Activated CD4-positive, alpha-beta memory T cell treated with anti-CD3 and anti-CD28 coated beads, Interleukin-2, amount 10 ng/mL, durations not matched to agents 7 days and 5 days (primary cell): ENCODE data around the gene MTG1. TPM values are rescaled to one million over a fixed set of nuclear protein-coding genes. Genes with fewer than 3 reads are reported as not detected.

Experiments
- CTCF ChIA-PET: fragments of 350-600 bp; sonication (Branson Sonifier 250); formaldehyde crosslinking; loops from one replicate; lab custom pipeline; 2021; ENCODE audit warnings: antibody characterized with exemption, inconsistent platforms; lab: Charles Lee
- POLR2A ChIA-PET: fragments of 350-600 bp; sonication (Branson Sonifier 250); formaldehyde crosslinking; loops from one replicate; lab custom pipeline; 2021; ENCODE audit warnings: antibody characterized with exemption; lab: Charles Lee
- DNase-seq: peaks from one replicate; pipeline ENCODE4 v3.0.0-alpha.2; 2020
- H3K27ac Mint-ChIP-seq: one replicate; pipeline ENCODE4 v1.8.0; 2021; ENCODE audit warnings: mild to moderate bottlenecking, mixed read lengths
- H3K27me3 Mint-ChIP-seq: one replicate; pipeline ENCODE4 v1.8.0; 2021; ENCODE audit warnings: mixed read lengths
- H3K36me3 Mint-ChIP-seq: one replicate; pipeline ENCODE4 v1.8.0; 2021; ENCODE audit warnings: low read depth, mixed read lengths
- H3K4me1 Mint-ChIP-seq: one replicate; pipeline ENCODE4 v1.8.0; 2021; ENCODE audit warnings: mixed read lengths
- H3K4me3 Mint-ChIP-seq: one replicate; pipeline ENCODE4 v1.8.0; 2021; ENCODE audit warnings: mild to moderate bottlenecking, mixed read lengths
- H3K9me3 Mint-ChIP-seq: one replicate; pipeline ENCODE4 v1.8.0; 2021; ENCODE audit warnings: mixed read lengths
- total RNA-seq, 2 experiments: library from RNA; stranded (reverse); gene quantifications; one replicate each; pipeline ENCODE4 v1.2.3, GENCODE V29; 2021

MTG1 gene
- total RNA-seq, 2 experiments from 2014 or later: 41.7 to 42.2 TPM

DNA sequence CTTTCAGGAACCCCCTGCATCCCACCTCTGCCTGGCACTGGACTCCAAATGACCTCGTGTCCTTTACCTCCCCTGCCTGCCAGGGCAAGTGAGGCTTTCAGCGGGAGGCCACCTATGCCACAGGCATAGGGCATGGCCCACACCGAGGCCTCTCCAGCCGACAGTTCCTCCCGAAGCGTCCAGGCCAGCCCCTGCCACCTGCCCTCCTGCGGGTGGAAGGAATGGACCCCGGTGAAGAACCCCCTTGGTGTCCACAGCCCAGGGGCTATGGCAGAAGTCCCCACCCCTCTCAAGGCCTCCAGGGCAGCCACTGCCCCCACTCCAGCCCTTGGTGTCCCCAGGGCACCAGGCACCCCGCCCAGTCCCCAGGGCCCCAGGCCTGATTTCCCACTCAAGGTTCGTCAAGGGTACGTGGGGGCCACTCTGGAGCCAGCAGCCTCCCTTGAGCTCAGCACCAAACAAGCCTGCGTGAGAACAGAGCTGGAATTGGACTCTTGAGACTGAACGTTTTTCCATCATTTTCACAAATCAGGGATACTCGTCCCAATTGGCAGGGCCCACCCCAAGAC, 39.2 kb upstream of the MTG1 start:
- H3K4me3 Mint-ChIP-seq: no peak overlapping the region
- CTCF ChIA-PET: no interaction called here
- H3K9me3 Mint-ChIP-seq: no peaks in the 10 kb centered on the region
- POLR2A ChIA-PET: no interaction called here
- H3K27ac Mint-ChIP-seq: no peak overlapping the region
- no peaks in the 10 kb centered on the region for H3K36me3 Mint-ChIP-seq
- no peak for DNase-seq
- no peaks in the 10 kb centered on the region for H3K27me3 Mint-ChIP-seq
- H3K4me1 Mint-ChIP-seq: no peaks in the 10 kb centered on the region

DNA sequence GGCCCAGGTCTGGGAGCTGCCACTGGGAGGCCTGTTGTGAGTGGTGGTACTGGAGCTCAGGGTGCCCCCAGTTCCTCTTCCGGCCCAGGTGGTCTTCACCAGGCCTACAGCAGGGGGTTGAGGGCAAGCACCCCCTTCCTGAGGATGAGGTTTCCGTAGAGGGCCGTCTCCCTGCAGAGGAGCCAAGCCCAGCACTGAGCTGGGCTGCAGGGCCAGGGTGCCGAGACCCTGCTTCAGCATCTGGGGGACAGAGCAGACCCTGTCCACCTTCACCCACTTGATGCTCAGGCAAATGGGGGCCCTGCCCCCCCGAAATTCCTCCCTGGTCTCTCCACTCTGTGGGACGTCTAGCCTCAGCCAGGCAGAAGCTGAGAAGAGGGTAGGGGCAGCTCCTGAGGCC, 38.7 kb upstream of the MTG1 start:
- Mint-ChIP-seq H3K36me3 (no peaks in the 10 kb centered on the region), H3K27ac (no peak overlapping the region), H3K27me3 (no peaks in the 10 kb centered on the region), H3K4me1 (no peaks in the 10 kb centered on the region), H3K9me3 (no peaks in the 10 kb centered on the region), H3K4me3 (no peak overlapping the region)
- ChIA-PET POLR2A (interaction anchor here (0.9 kb wide), 1 partner anchor 87 kb away, joined by 3 read pairs; no protein-coding TSS in a partner anchor), CTCF (no interaction called here)
- no peak for DNase-seq

DNA sequence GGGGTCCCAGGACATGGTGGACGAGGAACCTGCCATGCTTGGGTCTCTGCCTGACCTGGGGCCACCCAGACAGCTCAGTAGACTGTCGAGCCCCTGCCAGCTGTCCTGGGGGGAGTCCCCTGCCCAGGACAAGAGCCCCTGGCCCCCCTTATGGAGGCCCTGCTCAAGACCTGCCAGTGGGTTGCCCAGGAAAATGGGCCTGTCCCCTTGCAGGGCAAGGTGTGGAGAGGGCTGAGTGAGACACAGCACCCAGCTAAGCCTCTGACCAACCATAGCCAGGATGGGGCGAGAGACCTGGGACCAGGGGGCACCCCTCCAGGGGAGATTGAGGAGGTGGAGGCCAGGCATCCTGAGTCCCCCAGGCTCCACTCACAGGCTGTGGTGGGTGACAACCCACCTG, 38.0 kb upstream of the MTG1 start:
- no peaks in the 10 kb centered on the region for H3K9me3 Mint-ChIP-seq
- CTCF ChIA-PET: no interaction called here
- H3K27ac Mint-ChIP-seq: no peak overlapping the region
- no peaks in the 10 kb centered on the region for H3K27me3 Mint-ChIP-seq
- H3K4me1 Mint-ChIP-seq: no peaks in the 10 kb centered on the region
- DNase-seq: no peak
- POLR2A ChIA-PET: interaction anchor here (0.9 to 3.6 kb wide), 2 partner anchors 17 to 86 kb away, joined by 3 to 12 read pairs; partner anchors contain the start of gene ECHS1
- peak overlapping the region; percentile 51 for H3K4me3 Mint-ChIP-seq
- H3K36me3 Mint-ChIP-seq: no peaks in the 10 kb centered on the region

DNA sequence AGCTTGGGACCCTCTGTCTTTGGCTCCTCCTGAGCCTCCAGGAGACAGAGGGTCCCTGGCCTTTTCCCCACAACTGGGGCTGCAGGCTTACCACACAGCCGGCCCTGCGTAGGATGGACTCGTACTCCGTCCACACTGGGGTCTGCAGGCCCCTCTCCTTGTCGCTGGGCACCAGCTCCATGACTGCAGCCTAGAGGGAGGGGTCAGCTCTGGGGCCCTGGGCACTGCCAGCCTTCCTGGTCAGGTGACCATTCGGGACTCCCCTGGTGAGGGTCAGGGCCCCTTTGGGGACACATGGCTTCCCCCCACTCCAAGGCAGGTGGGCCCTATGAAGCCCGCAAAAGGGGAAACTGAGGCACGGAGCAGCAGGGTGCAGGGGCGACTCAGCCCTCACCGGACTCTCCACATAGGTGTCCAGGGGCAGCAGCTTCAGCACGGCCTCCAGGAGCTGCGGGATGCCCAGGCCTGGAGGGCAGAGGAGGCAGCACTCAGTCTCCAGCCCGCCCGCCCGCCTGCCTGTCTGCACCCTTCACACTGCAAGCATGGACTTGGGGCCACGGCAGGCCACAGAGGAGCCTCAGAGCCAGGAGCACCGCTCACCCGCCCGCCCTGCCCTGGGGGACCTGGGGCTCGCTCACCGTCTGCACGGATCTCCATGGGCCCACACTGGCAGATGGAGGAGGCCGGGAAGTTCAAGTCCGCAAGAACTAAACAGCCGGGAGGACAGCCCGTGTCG, 37.2 kb upstream of the MTG1 start:
- no peak for DNase-seq
- Mint-ChIP-seq H3K4me1 (no peaks in the 10 kb centered on the region), H3K27me3 (no peaks in the 10 kb centered on the region), H3K4me3 (peak overlapping the region; percentile 69), H3K9me3 (no peaks in the 10 kb centered on the region), H3K36me3 (no peaks in the 10 kb centered on the region), H3K27ac (no peak overlapping the region)
- ChIA-PET POLR2A (interaction anchor here (0.8 to 3.6 kb wide), 5 partner anchors 17 to 45 kb away, joined by 3 to 12 read pairs (median 4); partner anchors contain the start of genes CALY, ECHS1 and PAOX), CTCF (no interaction called here)

DNA sequence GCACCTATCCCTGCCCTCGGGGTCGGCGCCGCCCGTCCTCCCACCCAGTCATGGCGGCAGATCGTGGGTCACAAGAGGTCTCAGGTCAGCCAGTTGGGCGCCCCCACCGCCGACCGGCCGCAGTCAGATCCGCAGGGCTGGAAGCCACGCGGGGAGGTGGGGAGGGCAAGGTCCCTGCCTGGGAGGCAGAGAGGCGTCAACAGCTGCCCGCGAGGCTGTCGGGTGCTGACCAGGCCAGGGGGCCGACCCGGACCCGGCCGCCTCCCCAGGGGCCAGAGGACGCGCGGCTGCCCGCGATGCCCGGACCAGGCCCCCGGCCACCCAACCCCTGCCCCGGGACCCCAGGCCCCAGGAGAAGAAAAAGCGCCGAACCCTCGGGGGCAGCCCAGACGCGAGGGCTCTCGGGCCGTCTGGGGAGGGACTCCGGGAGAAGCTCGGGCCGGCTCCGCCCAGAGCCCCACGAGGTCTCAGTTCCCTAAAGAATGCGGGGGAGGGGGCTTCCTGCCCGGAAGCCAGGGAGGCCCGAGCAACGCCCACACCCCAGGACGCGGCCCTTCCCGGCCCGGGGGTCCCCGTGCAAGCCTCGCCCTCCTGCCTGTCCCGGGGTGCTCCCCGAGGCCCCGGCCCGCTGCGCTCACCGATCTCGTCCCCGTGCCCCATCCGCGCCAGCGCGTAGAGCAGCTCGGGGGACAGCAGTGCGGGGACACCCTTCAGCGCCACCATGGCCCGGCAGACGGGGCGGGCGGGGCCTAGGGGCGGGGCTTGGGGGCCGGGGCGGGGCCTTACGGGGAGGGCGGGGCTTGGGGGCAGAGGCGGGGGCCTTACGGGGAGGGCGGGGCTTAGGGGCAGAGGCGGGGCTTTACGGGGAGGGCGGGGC, 36.4 kb upstream of the MTG1 start, which contains the start of gene FUOM:
FUOM (minus strand) TSS at position 735 of the 877 bp plus-strand sequence; CDS start at position 723, 12 bp downstream.
- CTCF ChIA-PET: interaction anchor here (1.0 kb wide), 1 partner anchor 28 kb away, joined by 3 read pairs; no protein-coding TSS in a partner anchor

DNA sequence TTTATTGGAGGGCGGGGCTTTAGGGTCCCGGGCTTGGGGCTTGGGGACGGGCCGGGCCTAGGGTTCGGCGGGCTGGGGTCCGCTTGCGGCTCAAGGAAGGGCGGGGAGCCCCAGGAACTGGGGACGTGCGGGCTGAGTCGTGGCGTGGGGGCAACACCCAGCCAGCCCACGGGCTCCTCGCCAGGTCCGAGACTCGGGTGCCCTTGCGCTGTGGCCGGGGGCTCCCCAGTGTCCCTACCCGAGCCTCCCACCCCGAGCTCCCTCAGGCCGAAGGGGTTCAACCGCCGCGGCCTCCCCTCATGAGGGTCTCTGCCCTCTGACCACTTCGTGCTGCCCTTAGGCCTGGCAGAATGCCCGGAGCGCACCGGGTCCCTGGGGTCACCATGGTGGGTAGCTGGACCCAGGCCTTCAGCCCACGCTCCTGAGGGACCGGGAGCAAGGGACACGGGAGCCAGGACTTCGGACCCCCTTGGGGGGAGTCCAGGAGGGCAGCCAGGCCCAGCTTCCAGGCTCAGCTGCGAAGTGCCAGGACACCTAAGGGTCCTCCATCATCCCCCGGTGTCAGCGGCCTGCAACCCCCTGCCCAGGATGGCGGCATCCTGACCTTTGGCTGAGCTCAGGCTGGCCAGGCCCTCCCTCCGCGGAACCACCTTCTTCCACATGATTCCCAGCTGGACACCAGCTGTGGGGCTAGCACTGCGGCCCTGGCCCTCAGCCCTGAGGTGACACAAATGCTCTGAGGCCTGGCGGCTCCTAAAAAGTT, 35.6 kb upstream of the MTG1 start:
- no peak for DNase-seq
- Mint-ChIP-seq H3K36me3 (no peaks in the 10 kb centered on the region), H3K4me3 (no peak overlapping the region)

More for the DNA sequence above, 36.4 kb upstream of the MTG1 start, which contains the start of gene FUOM:
- POLR2A ChIA-PET: interaction anchor here (0.8 to 3.6 kb wide), 5 partner anchors 16 to 44 kb away, joined by 3 to 12 read pairs (median 4); partner anchors contain the start of genes CALY, ECHS1 and PAOX
- DNase-seq: peak; percentile 71
- Mint-ChIP-seq H3K4me3 (peak within 1 kb of the TSS; percentile 69), H3K9me3 (no peaks in the 10 kb centered on the region), H3K36me3 (no peaks in the 10 kb centered on the region), H3K27me3 (no peaks in the 10 kb centered on the region), H3K27ac (no peak within 1 kb of the TSS), H3K4me1 (no peaks in the 10 kb centered on the region)

DNA sequence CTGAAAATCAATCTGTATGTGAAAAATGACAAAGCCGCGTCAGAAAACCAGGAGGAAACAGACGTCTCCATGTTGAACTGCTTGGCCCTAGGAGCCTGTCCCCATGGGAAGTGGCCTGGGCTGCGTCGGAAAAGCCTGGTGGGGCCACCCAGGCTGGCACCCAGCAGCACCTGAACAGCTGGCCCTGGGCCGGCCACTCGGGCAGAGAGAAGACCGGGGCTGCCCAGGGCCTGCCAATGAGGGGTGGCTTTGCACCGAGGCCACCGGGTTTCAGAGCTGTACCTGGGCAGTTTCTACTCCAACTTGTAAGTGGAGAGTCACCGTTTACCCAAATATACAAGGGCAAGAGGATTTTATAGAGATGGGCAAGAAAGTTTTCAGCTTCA, 35.0 kb upstream of the MTG1 start:
- no peaks in the 10 kb centered on the region for H3K9me3 Mint-ChIP-seq
- H3K27ac Mint-ChIP-seq: no peak overlapping the region
- POLR2A ChIA-PET: interaction anchor here (1.2 to 3.6 kb wide), 2 partner anchors 14 to 31 kb away, joined by 3 to 12 read pairs; partner anchors contain the start of gene ECHS1
- H3K36me3 Mint-ChIP-seq: no peaks in the 10 kb centered on the region
- H3K4me3 Mint-ChIP-seq: no peak overlapping the region
- CTCF ChIA-PET: interaction anchor here (0.7 to 1.0 kb wide), 2 partner anchors 29 to 66 kb away, joined by 3 to 4 read pairs; no protein-coding TSS in a partner anchor
- no peaks in the 10 kb centered on the region for H3K27me3 Mint-ChIP-seq
- DNase-seq: no peak
- no peaks in the 10 kb centered on the region for H3K4me1 Mint-ChIP-seq

More for the DNA sequence above, 35.6 kb upstream of the MTG1 start:
- no peaks in the 10 kb centered on the region for H3K9me3 Mint-ChIP-seq
- ChIA-PET CTCF (interaction anchor here (1.0 kb wide), 2 partner anchors 29 kb away, joined by 3 to 4 read pairs; no protein-coding TSS in a partner anchor), POLR2A (interaction anchor here (1.2 to 3.6 kb wide), 4 partner anchors 15 to 32 kb away, joined by 3 to 12 read pairs (median 6); partner anchors contain the start of genes ECHS1 and PAOX)
- no peaks in the 10 kb centered on the region for H3K27me3 Mint-ChIP-seq
- H3K27ac Mint-ChIP-seq: no peak overlapping the region
- H3K4me1 Mint-ChIP-seq: no peaks in the 10 kb centered on the region

DNA sequence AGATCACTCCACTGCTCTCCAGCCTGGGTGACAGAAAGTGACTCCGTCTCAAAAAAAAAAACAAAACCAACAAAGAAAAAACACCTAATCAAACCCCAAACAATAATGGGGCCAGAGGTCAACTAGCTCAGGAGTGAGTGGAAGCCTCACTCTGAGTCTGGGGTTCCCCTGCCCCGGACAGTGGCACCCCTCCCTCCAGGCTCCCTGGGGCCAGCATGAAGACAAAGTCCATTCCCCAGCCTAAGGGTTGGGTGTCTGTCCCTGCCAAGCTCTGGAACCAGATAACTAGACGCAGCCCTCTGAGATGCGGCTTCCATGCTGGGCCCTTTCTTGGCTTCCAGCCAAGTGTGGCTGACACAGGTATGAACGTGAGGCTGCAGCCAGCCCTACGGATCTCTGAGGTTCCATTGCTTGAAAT, 34.4 kb upstream of the MTG1 start:
- CTCF ChIA-PET: interaction anchor here (0.7 to 1.0 kb wide), 2 partner anchors 30 to 66 kb away, joined by 3 to 4 read pairs; no protein-coding TSS in a partner anchor
- POLR2A ChIA-PET: interaction anchor here (1.2 kb wide), 1 partner anchor 31 kb away, joined by 3 read pairs; no protein-coding TSS in a partner anchor
- H3K9me3 Mint-ChIP-seq: no peaks in the 10 kb centered on the region
- DNase-seq: no peak
- no peak overlapping the region for H3K27ac Mint-ChIP-seq
- H3K4me1 Mint-ChIP-seq: no peaks in the 10 kb centered on the region
- no peak overlapping the region for H3K4me3 Mint-ChIP-seq
- no peaks in the 10 kb centered on the region for H3K36me3 Mint-ChIP-seq
- H3K27me3 Mint-ChIP-seq: no peaks in the 10 kb centered on the region

DNA sequence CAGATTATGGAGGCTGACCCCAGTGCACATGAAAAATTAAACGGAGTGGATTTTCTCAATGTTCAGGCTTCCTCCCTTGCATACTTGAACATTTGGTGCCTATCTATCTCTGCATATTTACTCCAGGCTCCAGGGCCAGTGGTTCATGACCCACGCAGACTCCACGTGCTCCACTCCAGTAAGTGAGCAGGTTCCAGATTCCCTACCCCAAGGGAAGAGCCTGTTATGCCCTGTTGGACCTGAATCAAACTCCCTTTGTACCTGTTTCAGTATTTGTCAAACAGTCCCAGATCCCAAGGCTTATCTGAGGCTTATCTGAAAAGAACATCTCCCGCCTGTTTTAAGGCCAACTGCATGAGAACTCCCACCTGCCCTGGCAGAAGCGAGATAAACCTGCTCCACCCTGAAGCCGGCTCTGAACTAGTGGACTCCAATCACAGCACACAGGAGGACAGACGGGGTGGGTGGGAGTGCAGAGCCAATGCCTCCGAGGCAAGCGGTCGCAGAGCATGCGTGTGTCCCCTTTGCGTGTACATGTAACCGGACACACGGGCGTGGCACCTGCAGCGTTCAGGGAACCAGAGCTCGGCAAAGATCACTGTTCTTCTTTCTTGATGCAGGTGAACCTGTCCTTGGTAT, 33.9 kb upstream of the MTG1 start:
- no peaks in the 10 kb centered on the region for H3K36me3 Mint-ChIP-seq
- H3K27ac Mint-ChIP-seq: no peak overlapping the region
- no peak for DNase-seq
- H3K4me3 Mint-ChIP-seq: no peak overlapping the region
- CTCF ChIA-PET: interaction anchor here (0.9 kb wide), 1 partner anchor 30 kb away, joined by 4 read pairs; no protein-coding TSS in a partner anchor
- no peaks in the 10 kb centered on the region for H3K27me3 Mint-ChIP-seq
- POLR2A ChIA-PET: interaction anchor here (1.9 kb wide), 1 partner anchor 13 kb away, joined by 5 read pairs; the partner anchor contains the start of gene ECHS1
- H3K4me1 Mint-ChIP-seq: no peaks in the 10 kb centered on the region
- no peaks in the 10 kb centered on the region for H3K9me3 Mint-ChIP-seq

DNA sequence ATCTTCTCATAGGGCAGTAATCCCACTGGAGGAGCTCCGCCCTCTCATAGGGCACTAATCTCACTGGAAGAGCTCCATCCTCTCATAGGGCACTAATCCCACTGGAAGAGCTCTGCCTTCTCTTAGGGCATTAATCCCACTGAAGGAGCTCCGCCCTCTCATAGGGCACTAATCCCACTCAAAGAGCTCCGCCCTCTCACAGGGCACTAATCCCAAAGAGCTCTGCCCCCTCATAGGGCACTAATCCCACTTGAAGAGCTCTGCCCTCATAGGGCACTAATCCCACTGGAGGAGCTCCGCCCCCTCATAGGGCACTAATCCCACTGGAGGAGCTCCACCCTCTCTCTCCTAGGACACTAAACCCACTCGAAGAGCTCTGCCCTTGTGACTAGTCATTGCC, 32.7 kb upstream of the MTG1 start:
- H3K4me1 Mint-ChIP-seq: no peaks in the 10 kb centered on the region
- CTCF ChIA-PET: interaction anchor here (0.9 kb wide), 1 partner anchor 32 kb away, joined by 4 read pairs; no protein-coding TSS in a partner anchor
- H3K27ac Mint-ChIP-seq: no peak overlapping the region
- POLR2A ChIA-PET: interaction anchor here (0.7 to 1.9 kb wide), 4 partner anchors 10 to 76 kb away, joined by 3 to 8 read pairs (median 4); partner anchors contain the start of gene ECHS1
- H3K9me3 Mint-ChIP-seq: no peaks in the 10 kb centered on the region
- H3K36me3 Mint-ChIP-seq: no peaks in the 10 kb centered on the region
- no peaks in the 10 kb centered on the region for H3K27me3 Mint-ChIP-seq
- no peak overlapping the region for H3K4me3 Mint-ChIP-seq
- no peak for DNase-seq

DNA sequence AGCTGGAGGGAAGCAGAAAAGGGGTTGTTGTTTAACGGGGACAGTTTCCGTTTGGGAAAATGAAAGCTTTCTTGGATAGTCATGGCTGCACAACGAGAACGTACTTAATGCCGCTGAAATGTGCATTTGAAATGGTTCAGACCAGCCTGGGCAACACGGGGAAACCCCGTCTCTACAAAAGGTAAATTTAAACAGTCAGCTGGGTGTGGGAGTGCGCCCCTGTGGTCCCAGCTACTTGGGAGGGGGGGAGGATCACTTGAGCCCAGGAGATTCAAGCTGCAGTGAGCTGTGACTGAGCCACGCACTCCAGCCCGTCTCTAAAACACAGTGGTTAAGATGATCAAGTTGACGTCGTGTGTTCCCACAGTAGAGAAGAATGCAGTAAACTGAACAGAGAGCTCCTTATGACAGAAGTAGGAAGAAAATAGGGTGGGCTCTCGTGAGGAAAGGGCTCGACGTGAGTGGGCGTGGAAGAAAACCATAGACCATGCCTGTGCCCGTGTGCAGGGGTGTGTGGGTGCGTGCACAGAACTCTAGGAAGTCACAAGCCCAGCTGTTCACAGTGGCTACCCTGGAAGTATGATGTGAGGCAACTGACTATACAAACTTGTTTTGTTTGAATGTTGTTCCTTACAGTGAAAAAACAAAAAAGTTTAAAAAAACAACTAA, 32.0 kb upstream of the MTG1 start:
- Mint-ChIP-seq H3K36me3 (no peaks in the 10 kb centered on the region), H3K4me1 (no peaks in the 10 kb centered on the region), H3K27me3 (no peaks in the 10 kb centered on the region), H3K27ac (no peak overlapping the region), H3K9me3 (no peaks in the 10 kb centered on the region), H3K4me3 (no peak overlapping the region)
- POLR2A ChIA-PET: interaction anchor here (0.7 to 1.9 kb wide), 4 partner anchors 9 to 76 kb away, joined by 3 to 8 read pairs (median 4); partner anchors contain the start of gene ECHS1
- CTCF ChIA-PET: no interaction called here
- DNase-seq: no peak
